ENCODE results near the gene CUL9.
A peak's percentile ranks its signal among the peaks of the same experiment; 100 is the strongest.

The CUL9 gene

DNA sequence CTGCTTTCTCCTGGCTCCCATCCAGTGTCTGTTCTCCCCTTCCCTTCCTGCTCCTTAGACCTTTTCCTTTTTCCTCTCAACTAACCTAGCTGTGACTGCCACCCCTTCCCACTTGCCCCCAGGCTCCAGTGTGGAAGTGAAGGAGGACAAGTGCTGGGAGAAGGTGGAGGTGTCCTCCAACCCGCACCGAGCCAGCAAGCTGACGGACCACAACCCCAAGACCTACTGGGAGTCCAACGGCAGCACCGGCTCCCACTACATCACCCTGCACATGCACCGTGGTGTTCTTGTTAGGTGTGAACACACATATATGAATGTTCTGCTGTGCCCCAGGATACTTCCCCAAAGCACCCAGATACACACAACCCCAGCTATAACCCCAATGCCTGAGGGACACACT, 18.5 kb downstream of the CUL9 start:
- DNase-seq (ENCODE audit: low read depth): no peak

DNA sequence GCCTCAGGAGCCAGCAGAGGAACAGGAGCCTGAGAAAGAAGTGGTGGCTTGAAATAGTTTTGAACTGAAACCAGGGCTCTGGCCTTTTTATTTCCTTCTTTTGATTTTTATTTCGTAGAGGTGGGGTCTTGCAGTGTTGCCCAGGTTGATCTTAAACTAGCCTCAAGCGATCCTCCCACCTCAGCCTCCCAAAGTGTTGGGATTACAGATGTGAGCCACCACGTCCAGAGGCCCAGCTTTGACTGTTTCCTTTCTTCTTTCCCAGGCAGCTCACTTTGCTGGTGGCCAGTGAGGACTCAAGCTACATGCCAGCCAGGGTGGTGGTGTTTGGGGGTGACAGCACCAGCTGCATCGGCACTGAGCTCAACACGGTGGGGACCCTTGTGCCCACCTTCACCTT, 20.5 kb downstream of the CUL9 start:
- DNase-seq (ENCODE audit: low read depth): no peak

DNA sequence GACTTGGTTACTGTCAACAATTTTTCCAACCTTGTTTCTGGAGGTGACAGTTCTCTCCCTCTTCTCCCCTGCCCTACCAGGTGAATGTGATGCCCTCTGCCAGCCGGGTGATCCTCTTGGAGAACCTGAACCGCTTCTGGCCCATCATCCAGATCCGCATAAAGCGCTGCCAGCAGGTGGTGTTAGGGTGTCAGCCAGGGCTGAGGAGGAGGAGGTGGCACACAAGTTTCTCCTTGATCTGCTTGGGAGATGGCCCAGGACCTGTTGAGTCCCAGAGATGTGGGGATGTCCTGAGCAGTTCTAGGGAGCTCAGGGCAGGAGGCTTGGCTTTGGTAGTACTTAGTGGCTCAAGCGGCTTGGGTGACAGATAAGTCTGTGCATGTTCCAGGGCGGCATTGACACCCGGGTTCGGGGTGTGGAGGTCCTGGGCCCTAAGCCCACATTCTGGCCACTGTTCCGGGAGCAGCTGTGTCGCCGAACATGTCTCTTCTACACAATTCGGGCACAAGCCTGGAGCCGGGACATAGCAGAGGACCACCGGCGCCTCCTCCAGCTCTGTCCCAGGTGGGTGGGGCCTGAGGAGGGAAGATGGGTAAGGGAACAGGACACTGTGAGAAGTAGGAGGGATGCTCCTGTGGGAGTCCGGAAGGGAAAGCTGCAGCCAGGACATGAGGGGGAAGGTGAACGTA, 21.2 kb downstream of the CUL9 start:
- no peak for DNase-seq (ENCODE audit: low read depth)

DNA sequence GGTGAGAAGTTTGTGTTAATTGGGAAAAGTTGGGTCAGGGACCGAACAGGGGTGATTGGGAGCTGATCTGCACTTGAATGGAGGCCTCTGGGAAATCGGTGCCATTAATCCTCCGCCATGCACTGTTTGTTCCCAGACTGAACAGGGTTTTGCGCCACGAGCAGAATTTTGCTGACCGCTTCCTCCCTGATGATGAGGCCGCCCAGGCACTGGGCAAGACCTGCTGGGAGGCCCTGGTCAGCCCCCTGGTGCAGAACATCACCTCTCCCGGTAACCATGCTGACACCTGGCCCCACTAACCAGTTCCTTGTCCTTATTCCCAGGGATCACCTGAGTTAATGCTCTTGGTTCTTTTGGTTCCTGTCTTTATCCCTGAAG, 21.7 kb downstream of the CUL9 start:
- DNase-seq (ENCODE audit: low read depth): no peak

DNA sequence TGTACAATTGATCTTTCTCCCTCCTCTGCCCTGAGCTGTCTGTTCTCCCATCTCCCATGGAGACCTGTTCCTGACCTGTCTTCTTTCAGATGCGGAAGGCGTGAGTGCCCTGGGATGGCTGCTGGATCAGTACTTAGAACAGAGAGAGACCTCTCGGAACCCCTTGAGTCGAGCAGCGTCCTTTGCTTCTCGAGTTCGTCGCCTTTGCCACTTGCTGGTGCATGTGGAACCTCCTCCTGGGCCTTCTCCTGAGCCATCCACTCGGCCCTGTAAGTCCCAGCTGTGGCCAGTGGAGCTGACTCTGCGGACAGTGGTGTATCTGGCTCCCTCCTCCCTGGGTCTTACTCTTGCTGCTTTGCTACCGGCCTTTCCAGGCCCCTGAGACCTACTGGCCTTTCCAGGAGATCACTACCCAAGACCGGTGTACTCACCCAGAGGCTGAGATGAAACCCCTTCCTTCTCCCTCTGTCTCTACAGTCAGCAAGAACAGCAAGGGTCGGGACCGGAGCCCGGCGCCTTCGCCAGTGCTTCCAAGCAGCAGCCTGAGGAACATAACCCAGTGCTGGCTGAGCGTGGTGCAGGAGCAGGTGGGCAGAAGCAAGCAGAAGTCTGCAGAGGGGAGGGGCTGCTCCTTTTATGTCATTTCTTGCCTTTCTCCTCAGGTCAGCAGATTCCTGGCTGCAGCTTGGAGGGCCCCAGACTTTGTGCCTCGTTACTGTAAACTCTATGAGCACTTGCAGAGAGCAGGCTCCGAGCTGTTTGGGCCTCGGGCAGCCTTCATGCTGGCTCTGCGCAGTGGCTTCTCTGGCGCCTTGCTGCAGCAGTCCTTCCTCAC, 22.5 kb downstream of the CUL9 start:
- no peak for DNase-seq (ENCODE audit: low read depth)

DNA sequence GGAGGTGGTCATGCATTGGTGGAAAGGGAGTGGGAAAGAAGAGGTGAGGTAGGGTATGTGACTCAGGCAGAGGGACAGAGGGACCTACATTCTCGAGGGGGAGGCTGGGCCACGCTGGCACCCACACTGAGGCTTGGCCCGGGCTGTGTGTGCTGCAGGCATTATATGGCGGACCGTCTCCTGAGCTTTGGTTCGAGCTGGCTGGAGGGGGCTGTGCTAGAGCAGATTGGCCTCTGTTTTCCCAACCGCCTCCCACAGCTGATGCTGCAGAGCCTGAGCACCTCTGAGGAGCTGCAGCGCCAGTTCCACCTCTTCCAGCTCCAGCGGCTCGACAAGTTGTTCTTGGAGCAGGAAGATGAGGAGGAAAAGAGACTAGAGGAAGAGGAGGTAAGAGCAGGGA, 23.9 kb downstream of the CUL9 start:
- no peak for DNase-seq (ENCODE audit: low read depth)

DNA sequence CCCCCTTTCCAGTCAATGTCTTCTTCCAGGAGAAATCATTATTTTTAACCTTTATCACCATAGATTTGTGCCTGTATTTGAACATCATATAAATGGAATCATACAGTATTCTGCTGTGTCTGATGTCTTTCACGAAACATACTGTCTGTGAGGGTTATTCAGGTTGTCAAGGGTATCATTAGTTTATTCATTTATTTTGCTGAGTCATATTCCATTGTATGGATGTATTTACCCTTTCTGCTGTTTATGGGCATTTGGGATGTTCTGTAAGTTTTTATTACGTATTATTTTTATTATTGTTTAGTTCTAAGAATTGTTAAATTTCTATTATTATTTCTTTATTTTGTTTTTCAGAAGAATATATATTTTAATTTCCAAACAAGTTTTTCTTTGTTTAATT, 25.3 kb downstream of the CUL9 start:
- no peak for DNase-seq (ENCODE audit: low read depth)

DNA sequence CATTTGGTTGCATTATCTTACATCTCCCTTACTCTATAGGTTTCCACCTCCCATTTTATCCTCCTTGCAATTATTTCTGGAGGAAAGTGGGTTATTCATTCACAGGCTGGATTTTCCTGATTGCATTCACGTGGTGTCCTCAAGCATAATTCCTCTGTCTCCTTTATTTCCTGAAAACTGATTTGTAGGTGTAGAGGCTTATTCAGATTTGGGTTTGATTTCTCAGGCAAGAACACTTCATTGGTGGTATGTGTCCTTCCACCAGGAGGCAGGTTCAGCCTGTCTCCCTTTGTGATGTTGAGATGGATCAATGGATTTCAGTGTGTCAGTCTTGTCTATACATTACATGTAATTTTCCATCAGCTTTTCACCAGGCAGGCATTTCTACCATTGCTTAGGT, 30.0 kb downstream of the CUL9 start:
- DNase-seq (ENCODE audit: low read depth): no peak

DNA sequence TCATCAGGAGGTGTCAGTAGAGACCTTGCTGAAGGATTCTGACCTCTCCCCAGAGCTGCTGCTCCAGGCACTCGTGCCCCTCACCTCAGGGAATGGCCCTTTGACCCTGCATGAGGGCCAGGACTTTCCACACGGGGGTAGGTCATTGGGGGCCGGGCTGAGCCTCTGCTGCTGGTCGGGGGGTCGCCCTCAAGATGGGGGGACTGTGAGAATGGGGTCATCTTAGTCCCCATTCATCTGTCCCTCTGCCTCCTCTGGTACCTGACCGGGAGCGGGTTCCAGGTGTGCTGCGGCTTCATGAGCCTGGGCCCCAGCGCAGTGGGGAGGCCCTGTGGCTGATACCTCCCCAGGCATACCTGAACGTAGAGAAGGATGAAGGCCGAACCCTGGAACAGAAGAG, 31.4 kb downstream of the CUL9 start:
- no peak for DNase-seq (ENCODE audit: low read depth)

DNA sequence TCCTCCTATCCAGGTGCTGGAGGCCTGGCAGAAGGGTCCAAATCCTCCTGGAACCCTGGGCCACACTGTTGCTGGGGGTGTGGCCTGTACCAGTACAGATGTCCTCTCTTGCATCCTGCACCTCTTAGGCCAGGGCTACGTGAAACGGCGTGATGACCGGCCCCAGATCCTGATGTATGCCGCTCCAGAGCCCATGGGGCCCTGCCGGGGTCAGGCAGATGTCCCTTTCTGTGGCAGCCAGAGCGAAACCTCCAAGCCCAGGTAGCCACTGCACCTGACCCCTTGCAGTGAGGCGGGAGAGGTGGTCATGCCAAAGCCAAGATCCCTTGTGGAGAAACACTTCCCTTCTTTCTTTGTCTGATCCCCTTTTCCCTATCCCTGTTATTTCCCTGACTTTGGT, 33.1 kb downstream of the CUL9 start:
- no peak for DNase-seq (ENCODE audit: low read depth)

DNA sequence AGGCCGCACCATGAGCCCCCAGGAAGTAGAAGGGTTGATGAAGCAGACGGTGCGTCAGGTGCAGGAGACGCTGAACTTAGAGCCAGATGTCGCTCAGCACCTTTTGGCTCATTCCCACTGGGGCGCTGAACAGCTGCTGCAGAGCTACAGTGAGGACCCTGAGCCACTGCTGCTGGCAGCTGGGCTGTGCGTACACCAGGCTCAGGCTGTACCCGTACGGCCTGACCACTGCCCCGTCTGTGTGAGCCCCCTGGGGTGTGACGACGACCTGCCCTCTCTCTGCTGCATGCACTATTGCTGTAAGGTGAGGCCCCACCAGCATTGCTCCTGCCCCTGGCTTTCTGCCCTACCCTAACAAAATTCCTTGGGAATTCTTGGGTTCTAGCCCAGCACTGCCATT, 34.2 kb downstream of the CUL9 start:
- no peak for DNase-seq (ENCODE audit: low read depth)

DNA sequence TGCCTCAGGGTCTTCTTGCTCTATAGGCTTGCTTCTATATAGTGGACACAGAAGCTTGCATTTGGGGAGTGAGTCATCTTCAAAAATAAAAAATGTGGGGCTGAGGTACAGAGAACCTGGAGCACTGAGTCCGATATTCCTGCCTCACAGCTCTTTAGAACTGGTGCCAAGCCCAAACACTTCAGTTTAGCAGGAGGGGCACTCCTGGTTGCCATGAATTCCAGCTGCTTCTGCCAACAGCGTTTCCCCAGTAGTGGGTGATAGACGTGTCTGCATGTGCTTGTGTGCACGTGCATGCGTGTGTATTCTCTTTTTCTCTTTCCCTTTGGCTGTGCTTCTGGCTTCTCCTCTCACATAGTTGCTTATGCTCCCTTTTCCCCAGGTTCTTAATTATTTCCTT, 35.4 kb downstream of the CUL9 start:
- no peak for DNase-seq (ENCODE audit: low read depth)

DNA sequence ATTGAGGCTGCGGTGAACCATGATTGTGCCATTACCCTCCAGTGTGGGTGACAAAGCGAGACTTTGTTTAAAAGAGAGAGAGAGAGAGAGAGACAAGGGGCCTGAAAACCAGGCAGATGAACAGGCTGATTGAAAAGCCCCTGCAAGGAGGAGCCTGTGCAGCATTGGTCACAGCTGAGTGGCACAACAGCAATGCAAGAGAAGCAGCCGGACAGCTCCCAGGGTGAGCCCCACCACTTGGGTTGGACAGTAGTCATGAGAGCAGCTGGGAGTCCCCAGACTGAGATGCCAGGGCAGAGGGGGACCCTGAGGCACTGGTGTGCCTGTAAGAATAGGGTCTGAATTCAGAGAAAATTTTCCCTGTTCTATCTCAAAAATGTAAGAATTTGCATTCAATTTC, 37.1 kb downstream of the CUL9 start:
- DNase-seq (ENCODE audit: low read depth): no peak

DNA sequence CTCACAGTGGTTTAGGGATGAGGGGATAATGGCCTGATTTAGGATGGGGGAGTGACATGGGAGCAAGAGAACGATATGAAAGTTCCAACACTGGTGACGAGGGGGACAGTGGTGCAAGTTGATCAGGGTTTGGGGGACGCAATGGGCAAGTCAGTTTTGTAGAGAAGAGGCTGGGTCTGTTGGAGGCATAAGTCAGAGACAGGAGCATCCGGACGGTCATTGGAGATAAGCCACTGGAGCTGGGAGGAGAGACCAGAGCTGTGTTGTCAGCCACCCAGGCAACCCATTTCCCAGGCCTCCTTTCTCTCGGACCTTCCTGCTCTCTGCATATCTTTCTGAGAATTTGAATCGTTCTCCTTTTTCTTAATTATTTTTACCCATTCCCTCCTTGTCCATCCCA, 37.8 kb downstream of the CUL9 start:
- no peak for DNase-seq (ENCODE audit: low read depth)

DNA sequence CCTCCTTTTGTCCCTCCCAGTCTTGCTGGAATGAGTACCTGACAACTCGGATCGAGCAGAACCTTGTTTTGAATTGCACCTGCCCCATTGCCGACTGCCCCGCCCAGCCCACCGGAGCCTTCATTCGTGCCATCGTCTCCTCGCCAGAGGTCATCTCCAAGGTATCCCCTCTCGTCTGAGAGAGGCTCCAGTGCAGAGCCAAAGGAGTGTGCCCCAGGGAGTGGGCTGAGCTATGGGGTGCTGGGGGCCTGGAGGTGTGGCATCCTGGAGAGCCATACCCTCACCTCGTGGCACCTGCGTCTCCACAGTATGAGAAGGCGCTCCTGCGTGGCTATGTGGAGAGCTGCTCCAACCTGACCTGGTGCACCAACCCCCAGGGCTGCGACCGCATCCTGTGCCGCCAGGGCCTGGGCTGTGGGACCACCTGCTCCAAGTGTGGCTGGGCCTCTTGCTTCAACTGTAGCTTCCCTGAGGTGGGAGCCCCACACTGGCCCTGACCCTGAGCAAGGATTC, 38.5 kb downstream of the CUL9 start:
- DNase-seq (ENCODE audit: low read depth): no peak

DNA sequence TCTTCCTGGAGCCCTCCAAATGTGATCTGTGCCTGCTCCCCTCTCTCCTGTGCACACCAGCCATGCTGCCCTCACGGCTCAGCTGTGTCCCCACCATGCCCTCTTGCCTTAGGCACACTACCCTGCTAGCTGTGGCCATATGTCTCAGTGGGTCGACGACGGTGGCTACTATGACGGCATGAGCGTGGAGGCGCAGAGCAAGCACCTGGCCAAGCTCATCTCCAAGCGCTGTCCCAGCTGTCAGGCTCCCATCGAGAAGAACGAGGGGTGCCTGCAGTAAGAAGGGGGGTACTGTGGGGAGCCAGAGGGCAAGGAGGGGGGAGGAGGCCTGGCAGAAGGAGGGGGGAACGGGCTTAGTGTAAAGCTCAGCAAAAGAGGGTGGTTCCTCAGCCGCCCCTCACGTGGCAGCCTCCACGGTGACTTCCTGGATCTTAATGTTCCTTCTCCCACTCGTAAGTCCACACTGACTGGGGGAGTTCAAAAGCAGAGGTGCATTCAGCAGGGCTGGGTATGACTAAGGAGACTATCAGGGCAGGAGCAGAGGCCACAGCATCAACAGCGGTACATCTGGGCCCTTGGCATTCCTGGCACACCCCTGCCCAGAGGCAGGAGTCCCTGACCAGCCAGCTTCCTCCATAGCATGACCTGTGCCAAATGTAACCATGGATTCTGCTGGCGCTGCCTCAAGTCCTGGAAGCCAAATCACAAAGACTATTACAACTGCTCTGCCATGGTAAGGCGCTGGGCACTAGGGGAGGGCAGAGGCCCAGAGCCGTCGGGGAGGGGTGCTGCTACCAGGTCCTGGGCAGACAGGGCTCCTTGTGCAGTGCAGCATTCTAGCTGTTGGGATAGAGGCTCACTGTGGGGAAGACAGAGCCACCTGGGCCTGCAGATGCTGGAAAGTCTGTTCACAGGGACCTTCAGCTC, 39.3 kb downstream of the CUL9 start:
- DNase-seq (ENCODE audit: low read depth): no peak

DNA sequence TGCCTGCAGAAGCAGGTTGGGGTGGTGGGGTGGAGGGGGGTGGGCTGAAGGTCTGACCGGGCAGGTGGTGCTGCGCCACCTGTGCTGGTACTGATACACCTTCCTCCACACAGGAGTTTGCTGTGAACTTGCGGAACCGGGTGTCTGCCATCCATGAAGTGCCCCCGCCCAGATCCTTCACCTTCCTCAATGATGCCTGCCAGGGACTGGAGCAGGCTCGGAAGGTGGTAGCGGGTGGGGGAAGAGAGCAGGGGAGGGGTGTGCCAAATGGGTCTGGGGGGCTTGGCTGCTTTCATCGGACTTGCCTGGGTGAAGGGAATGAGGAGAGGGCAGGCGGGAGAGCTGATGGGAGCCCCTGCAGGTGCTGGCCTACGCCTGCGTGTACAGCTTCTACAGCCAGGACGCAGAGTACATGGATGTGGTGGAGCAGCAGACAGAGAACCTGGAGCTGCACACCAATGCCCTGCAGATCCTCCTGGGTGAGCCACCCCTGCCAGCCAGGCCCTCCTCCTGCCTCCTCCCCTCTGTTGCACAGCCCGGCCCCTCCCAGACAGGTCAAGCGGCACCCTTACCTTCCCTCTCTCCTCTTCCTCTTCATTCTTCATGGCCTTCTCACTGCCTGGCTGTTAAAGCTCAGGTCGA, 40.5 kb downstream of the CUL9 start:
- no peak for DNase-seq (ENCODE audit: low read depth)

DNA sequence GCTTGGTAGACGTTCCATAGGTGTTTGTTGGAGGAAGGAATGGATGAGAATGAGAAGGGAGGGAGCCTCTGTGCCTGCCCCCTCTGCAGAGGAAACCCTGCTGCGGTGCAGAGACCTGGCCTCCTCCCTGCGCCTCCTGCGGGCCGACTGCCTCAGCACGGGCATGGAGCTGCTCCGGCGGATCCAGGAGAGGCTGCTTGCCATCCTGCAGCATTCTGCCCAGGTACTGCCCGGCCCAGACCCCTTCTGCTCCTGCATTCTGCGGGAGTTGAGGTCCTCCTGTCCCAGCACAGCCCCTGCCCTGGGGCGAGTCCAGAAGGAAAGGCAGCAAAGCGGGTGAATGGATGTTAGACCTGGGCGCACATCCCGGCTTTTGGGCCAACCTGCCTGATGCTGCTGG, 41.2 kb downstream of the CUL9 start:
- no peak for DNase-seq (ENCODE audit: low read depth)

DNA sequence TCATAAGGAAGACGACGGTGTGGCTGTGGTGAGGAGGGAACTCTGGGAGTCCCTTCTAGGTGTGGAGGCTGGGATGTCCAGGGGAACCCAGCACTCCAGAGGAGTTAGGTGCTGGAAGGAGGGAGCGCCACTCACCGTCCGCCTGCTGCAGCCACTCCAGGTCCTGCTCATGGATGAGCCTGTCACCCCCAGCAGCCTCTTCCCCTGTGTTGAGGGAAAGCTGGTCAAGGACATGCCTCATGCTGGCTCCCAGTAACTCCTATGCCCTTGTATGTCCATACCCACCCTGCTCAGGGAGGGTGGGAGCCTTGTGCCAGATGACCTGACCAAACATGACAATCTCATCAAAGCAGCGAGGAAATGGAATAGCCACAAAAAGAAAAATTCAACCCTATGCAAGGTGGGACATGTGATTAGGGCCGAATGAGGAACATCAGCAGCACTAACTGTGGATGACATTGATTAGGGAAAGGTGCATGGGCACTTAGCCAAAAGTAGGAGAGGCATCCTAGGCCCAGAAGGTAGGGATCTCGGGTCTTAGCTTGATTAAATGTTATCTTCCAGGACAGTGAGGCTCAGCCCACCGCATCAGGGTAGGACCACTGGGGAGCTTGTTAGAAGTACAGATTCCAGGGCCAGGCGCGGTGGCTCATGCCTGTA, 44.3 kb downstream of the CUL9 start:
- no peak for DNase-seq (ENCODE audit: low read depth)

DNA sequence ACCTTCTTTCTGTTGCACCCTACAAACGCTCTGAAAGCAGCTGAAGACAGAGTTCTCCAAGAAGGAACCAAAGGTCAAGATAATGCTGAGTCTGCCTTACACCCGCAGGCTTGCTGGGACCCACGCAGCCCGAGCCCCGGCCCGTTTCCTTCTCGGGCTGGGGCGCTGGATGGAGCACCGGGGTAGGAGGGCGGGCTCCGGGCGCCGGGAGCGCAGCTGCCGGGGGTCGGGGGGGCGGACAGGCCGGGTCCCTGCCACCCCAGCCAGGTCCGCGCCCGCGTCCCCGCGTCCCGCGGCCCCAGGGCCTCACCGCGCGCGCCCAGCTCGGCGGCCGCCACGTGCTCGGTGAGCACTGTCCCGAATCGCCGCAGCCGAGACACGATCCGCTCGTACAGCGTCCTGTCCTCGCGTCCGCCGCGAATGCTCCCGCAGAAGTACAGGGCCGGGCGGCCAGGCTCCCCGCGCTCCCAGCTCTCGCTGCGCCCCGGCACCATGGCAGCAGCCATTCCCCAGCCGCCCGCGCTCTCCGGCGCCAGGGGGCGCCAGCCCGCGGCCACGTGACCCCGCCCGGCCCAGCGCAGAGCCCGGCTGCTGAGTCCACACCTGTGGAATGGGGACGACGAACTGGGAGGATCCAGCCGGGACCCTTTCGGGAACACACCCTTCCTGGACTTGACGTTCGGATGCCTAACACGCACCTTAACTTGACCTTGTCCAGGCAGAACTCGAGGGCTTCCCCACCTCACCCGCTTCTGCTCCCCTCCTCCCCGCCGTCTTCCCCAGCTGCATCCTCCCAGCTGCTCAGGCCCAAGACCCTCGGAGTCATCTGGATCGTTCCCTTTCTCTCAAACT, 47.2 kb downstream of the CUL9 start, which contains the start of gene DNPH1:
Gene DNPH1, minus strand, starts transcription at position 531 of the 852 bp plus-strand sequence. Its CDS starts 25 bp downstream, at position 506.
- peak; percentile 11 for DNase-seq (ENCODE audit: low read depth)
